Natural killer cell (primary cell): ENCODE data around the gene ATP8B4. TPM values are rescaled to one million over a fixed set of nuclear protein-coding genes. Genes with fewer than 3 reads are reported as not detected.

Experiments used
- ATAC-seq, 3 donors: fragments of 150-1000 bp in 2 of 3; fragments of 200-7000 bp in 1 of 3; cut with Tn5 transposase; 1 replicate in 1 of 3; 2 replicates in 2 of 3; pipeline ENCODE4 v1.10.0; 2021; ENCODE audit warnings: mild to moderate bottlenecking in 2 of 3, moderate library complexity in 2 of 3
- DNase-seq, 2 donors: peaks; one replicate each; pipeline versions ENCODE4 v3.0.0 to v3.0.0-alpha.2; 2013 to 2021; ENCODE audit warnings: mixed read lengths in 1 of 2
- H3K27ac ChIP-seq: one replicate; pipeline ENCODE4 v1.5.1; 2013; ENCODE audit warnings: mild to moderate bottlenecking, low read length
- H3K27me3 ChIP-seq: one replicate; pipeline ENCODE4 v1.6.1; 2013; ENCODE audit warnings: low read length; ENCODE audit not compliant: control insufficient read depth, insufficient read depth
- H3K36me3 ChIP-seq: one replicate; pipeline ENCODE4 v1.6.1; 2013; ENCODE audit warnings: low read length; ENCODE audit not compliant: control insufficient read depth, insufficient read depth
- H3K4me1 ChIP-seq: one replicate; pipeline ENCODE4 v1.6.1; 2013; ENCODE audit warnings: low read length; ENCODE audit not compliant: control insufficient read depth, insufficient read depth
- H3K4me3 ChIP-seq: one replicate; pipeline ENCODE4 v1.5.1; 2013; ENCODE audit warnings: low read length
- H3K9me3 ChIP-seq: one replicate; pipeline ENCODE4 v1.6.1; 2013; ENCODE audit warnings: low read length; ENCODE audit not compliant: control insufficient read depth, insufficient read depth
- H3K27ac Mint-ChIP-seq, 2 donors: one replicate each; pipeline ENCODE4 v1.8.0; 2022; ENCODE audit warnings: mild to moderate bottlenecking in 2 of 2, mixed read lengths in 2 of 2, moderate library complexity in 1 of 2
- H3K27me3 Mint-ChIP-seq, 2 donors: one replicate each; pipeline ENCODE4 v1.8.0; 2022; ENCODE audit warnings: low read depth in 2 of 2, mixed read lengths in 2 of 2
- H3K36me3 Mint-ChIP-seq: one replicate; pipeline ENCODE4 v1.8.0; 2022; ENCODE audit warnings: mixed read lengths
- H3K4me1 Mint-ChIP-seq, 2 donors: one replicate each; pipeline ENCODE4 v1.8.0; 2022; ENCODE audit warnings: mixed read lengths in 2 of 2
- H3K4me3 Mint-ChIP-seq: one replicate; pipeline ENCODE4 v1.8.0; 2022; ENCODE audit warnings: mild to moderate bottlenecking, moderate library complexity, mixed read lengths
- H3K9me3 Mint-ChIP-seq, 2 donors: one replicate each; pipeline ENCODE4 v1.8.0; 2022; ENCODE audit warnings: mixed read lengths in 2 of 2
- WGBS: methylation state at CpG from one replicate; pipeline ENCODE4 v1.1.7; 2013; ENCODE audit warnings: missing lambda C conversion rate; ENCODE audit not compliant: insufficient coverage; 5-methylcytosine and 5-hydroxymethylcytosine counted together
- intact Hi-C: fragments of 100-400 bp; cut with micrococcal nuclease; formaldehyde crosslinking; loops from one replicate; pipeline ENCODE4 v1.14.2; 2022
- total RNA-seq, 4 donors: library from RNA; stranded (reverse); fragments of 120-200 nt in 1 of 4; gene quantifications; one replicate each; pipeline versions ENCODE4 v1.2.3 to v1.2.4, GENCODE V29; 2013 to 2022
- TF ChIP-seq, protein P1 (sequence below): fragments of 200-600 bp; IDR thresholded peaks from one replicate; pipeline ENCODE4 v1.8.0; 2022; ENCODE audit warnings: antibody characterized with exemption

ATP8B4 gene
- total RNA-seq, 3 donors from 2014 or later (not counting 1 experiment from before 2014, with no cell fraction given): 55.6 to 89.5 (median 75.1) TPM

- no peak overlapping the region for H3K27ac ChIP-seq
These were observed 241.7 kb downstream of the ATP8B4 start for GRCh38 chr15:49877117-49877872.

GRCh38 chr15:49876401-49877038 is 242.5 kb downstream of the ATP8B4 start:
- no peak overlapping the region for H3K27ac ChIP-seq
- peaks cover 31% of the 10 kb centered on the region for H3K36me3 Mint-ChIP-seq
- no peaks in the 10 kb centered on the region for H3K9me3 ChIP-seq
- no peaks in the 10 kb centered on the region for H3K27me3 Mint-ChIP-seq
- peaks cover 5 to 9% of the 10 kb centered on the region in 2 donors for H3K4me1 Mint-ChIP-seq
- H3K4me1 ChIP-seq: no peaks in the 10 kb centered on the region
- peak overlapping the region in 1 of 2 donors; percentile 37 for H3K27ac Mint-ChIP-seq
- TF ChIP-seq, protein P1, sequence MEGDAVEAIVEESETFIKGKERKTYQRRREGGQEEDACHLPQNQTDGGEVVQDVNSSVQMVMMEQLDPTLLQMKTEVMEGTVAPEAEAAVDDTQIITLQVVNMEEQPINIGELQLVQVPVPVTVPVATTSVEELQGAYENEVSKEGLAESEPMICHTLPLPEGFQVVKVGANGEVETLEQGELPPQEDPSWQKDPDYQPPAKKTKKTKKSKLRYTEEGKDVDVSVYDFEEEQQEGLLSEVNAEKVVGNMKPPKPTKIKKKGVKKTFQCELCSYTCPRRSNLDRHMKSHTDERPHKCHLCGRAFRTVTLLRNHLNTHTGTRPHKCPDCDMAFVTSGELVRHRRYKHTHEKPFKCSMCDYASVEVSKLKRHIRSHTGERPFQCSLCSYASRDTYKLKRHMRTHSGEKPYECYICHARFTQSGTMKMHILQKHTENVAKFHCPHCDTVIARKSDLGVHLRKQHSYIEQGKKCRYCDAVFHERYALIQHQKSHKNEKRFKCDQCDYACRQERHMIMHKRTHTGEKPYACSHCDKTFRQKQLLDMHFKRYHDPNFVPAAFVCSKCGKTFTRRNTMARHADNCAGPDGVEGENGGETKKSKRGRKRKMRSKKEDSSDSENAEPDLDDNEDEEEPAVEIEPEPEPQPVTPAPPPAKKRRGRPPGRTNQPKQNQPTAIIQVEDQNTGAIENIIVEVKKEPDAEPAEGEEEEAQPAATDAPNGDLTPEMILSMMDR: no peak
- no peaks in the 10 kb centered on the region for H3K27me3 ChIP-seq
- ATAC-seq (no peak), DNase-seq (peak in 1 of 2 donors; percentile 9)
- no peaks in the 10 kb centered on the region for H3K9me3 Mint-ChIP-seq
- H3K4me3 Mint-ChIP-seq: no peak overlapping the region
- WGBS: 93% methylated on average over 5 of the region's 5 CpGs
- no peak overlapping the region for H3K4me3 ChIP-seq
- peaks cover 42% of the 10 kb centered on the region for H3K36me3 ChIP-seq
- intact Hi-C loops: no loop called here

More at GRCh38 chr15:49877117-49877872, 241.7 kb downstream of the ATP8B4 start:
- TF ChIP-seq, protein P1: no peak
- H3K36me3 ChIP-seq: peaks cover 37% of the 10 kb centered on the region
- DNase-seq (no peak), ATAC-seq (no peak)
- Mint-ChIP-seq H3K4me1 (peaks cover 5 to 9% of the 10 kb centered on the region in 2 donors), H3K27ac (peak overlapping the region in 1 of 2 donors; percentile 37), H3K36me3 (peaks cover 31% of the 10 kb centered on the region), H3K4me3 (no peak overlapping the region), H3K27me3 (no peaks in the 10 kb centered on the region), H3K9me3 (no peaks in the 10 kb centered on the region)
- 85% methylated on average over 4 of the region's 7 CpGs for WGBS
- no peaks in the 10 kb centered on the region for H3K4me1 ChIP-seq
- intact Hi-C loops: no loop called here
- no peaks in the 10 kb centered on the region for H3K27me3 ChIP-seq
- no peak overlapping the region for H3K4me3 ChIP-seq
- H3K9me3 ChIP-seq: no peaks in the 10 kb centered on the region

DNA sequence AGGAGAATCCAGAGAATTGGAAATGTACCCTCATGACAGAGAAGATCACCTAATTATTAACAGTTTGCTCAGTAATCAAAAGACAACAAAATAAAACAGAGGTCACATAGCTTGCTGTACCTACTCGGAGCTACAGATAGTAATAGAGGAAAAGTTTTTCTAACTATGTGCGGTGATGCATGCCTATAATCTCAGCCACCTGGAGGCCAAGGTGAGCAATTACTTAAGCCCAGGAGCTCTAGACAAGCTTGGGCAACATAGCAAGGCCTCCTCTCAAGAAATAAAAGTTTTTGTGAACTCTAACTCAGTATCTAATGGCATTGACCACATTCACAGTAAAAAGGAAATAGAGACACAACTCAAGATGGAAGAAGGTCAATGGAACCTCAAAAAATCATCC is 243.6 kb downstream of the ATP8B4 start:
- Mint-ChIP-seq H3K27me3 (no peaks in the 10 kb centered on the region), H3K27ac (no peak overlapping the region), H3K4me3 (no peak overlapping the region), H3K9me3 (no peaks in the 10 kb centered on the region), H3K4me1 (peaks cover 5 to 8% of the 10 kb centered on the region in 2 donors), H3K36me3 (peaks cover 31% of the 10 kb centered on the region)
- TF ChIP-seq, protein P1: no peak
- DNase-seq (no peak), ATAC-seq (no peak)
- Histone ChIP-seq H3K36me3 (peaks cover 53% of the 10 kb centered on the region), H3K4me3 (no peak overlapping the region), H3K9me3 (no peaks in the 10 kb centered on the region), H3K27me3 (no peaks in the 10 kb centered on the region), H3K27ac (no peak overlapping the region), H3K4me1 (no peaks in the 10 kb centered on the region)
- intact Hi-C loops: no loop called here
- WGBS: 90% methylated on average over 2 of the region's 2 CpGs
